Loucy (cell line): ENCODE results near the gene LEF1.

Experiments used
- H2AFZ ChIP-seq: fragments of 200-600 bp; sonication (generic); 2 replicates; pipeline ENCODE4 v1.6.0; 2016; ENCODE audit warnings: antibody characterized with exemption, mild to moderate bottlenecking, low read length, moderate library complexity
- H3F3A ChIP-seq: fragments of 200-600 bp; 2 replicates; pipeline ENCODE4 v1.6.0; 2016; ENCODE audit warnings: antibody characterized with exemption, low read depth, mild to moderate bottlenecking
- H3K27me3 ChIP-seq: fragments of 200-600 bp; sonication (generic); 2 replicates; pipeline ENCODE4 v1.6.1; 2014; ENCODE audit warnings: low read length, mild to moderate bottlenecking; ENCODE audit not compliant: insufficient read depth, poor library complexity, severe bottlenecking
- H3K36me3 ChIP-seq: fragments of 200-600 bp; sonication (generic); 2 replicates; pipeline ENCODE4 v1.6.1; 2016; ENCODE audit warnings: low read length; ENCODE audit not compliant: insufficient read depth
- H3K4me1 ChIP-seq: fragments of 200-600 bp; sonication (generic); 2 replicates; pipeline ENCODE4 v1.5.1; 2014; ENCODE audit warnings: low read length, mild to moderate bottlenecking; ENCODE audit not compliant: insufficient read depth, poor library complexity, severe bottlenecking
- H3K4me2 ChIP-seq: fragments of 200-600 bp; sonication (generic); 2 replicates; pipeline ENCODE4 v1.6.0; 2014; ENCODE audit warnings: antibody characterized with exemption, low read length, low read depth, mild to moderate bottlenecking; ENCODE audit not compliant: poor library complexity, severe bottlenecking
- H3K4me3 ChIP-seq: fragments of 200-600 bp; sonication (generic); 2 replicates; pipeline ENCODE4 v1.5.1; 2014; ENCODE audit warnings: low read length, mild to moderate bottlenecking, mixed read lengths; ENCODE audit not compliant: poor library complexity, severe bottlenecking
- H3K79me2 ChIP-seq: fragments of 200-600 bp; sonication (generic); 2 replicates; pipeline ENCODE4 v1.6.1; 2014; ENCODE audit warnings: low read length; ENCODE audit not compliant: insufficient read depth
- H3K9ac ChIP-seq: fragments of 200-600 bp; sonication (generic); 2 replicates; pipeline ENCODE4 v1.6.0; 2014; ENCODE audit warnings: mild to moderate bottlenecking, low read depth, low read length, moderate library complexity; ENCODE audit not compliant: poor library complexity, severe bottlenecking
- H3K9me2 ChIP-seq: fragments of 200-600 bp; sonication (generic); replicated peaks from 2 replicates; pipeline ENCODE4 v1.6.1; 2016; ENCODE audit warnings: low read depth, low read length, mixed read lengths
- H3K9me3 ChIP-seq: fragments of 200-600 bp; sonication (generic); 2 replicates; pipeline ENCODE4 v1.6.1; 2014; ENCODE audit warnings: mild to moderate bottlenecking, antibody characterized with exemption, low read length, low read depth; ENCODE audit not compliant: insufficient read depth
- H4K20me1 ChIP-seq: fragments of 200-600 bp; sonication (generic); 2 replicates; pipeline ENCODE4 v1.6.0; 2014; ENCODE audit warnings: antibody characterized with exemption, low read length, mild to moderate bottlenecking; ENCODE audit not compliant: insufficient read depth, poor library complexity, severe bottlenecking
- CTCF ChIP-seq: fragments of 200-600 bp; sonication (generic); conservative IDR thresholded peaks from 2 replicates; pipeline ENCODE4 v1.5.1; 2014; ENCODE audit warnings: mild to moderate bottlenecking, antibody characterized with exemption, low read length
- EZH2phosphoT487 ChIP-seq: fragments of 200-600 bp; IDR thresholded peaks from 2 replicates; pipeline ENCODE4 v1.6.1; 2018; ENCODE audit warnings: antibody characterized with exemption, mild to moderate bottlenecking, moderate library complexity, borderline replicate concordance

The LEF1 gene

GRCh38 chr4:108029731-108030130 lies 139.0 kb downstream of the LEF1 start:
- no peaks in the 10 kb centered on the region for H3K9me2 ChIP-seq
- no peaks in the 10 kb centered on the region for H4K20me1 ChIP-seq
- no peak overlapping the region for H3K4me3 ChIP-seq
- no peaks in the 10 kb centered on the region for H3F3A ChIP-seq
- H3K79me2 ChIP-seq = no peaks in the 10 kb centered on the region
- H3K4me2 ChIP-seq = no peak overlapping the region
- no peak overlapping the region for H2AFZ ChIP-seq
- TF ChIP-seq CTCF (no peak), EZH2phosphoT487 (no peak)
- no peaks in the 10 kb centered on the region for H3K27me3 ChIP-seq
- H3K36me3 ChIP-seq = peaks cover 51% of the 10 kb centered on the region; the same call in 1 of the 2 replicates
- H3K9ac ChIP-seq = no peak overlapping the region
- H3K9me3 ChIP-seq = no peaks in the 10 kb centered on the region
- H3K4me1 ChIP-seq = peaks cover 15% of the 10 kb centered on the region

GRCh38 chr4:108029016-108029720 lies 139.6 kb downstream of the LEF1 start:
- Histone ChIP-seq H3F3A (no peaks in the 10 kb centered on the region), H3K27me3 (no peaks in the 10 kb centered on the region), H3K79me2 (no peaks in the 10 kb centered on the region), H3K9me3 (no peaks in the 10 kb centered on the region), H3K9ac (no peak overlapping the region), H4K20me1 (no peaks in the 10 kb centered on the region), H3K4me3 (no peak overlapping the region), H2AFZ (no peak overlapping the region), H3K4me1 (peaks cover 15% of the 10 kb centered on the region), H3K36me3 (peaks cover 52% of the 10 kb centered on the region; the same call in 1 of the 2 replicates), H3K9me2 (no peaks in the 10 kb centered on the region), H3K4me2 (no peak overlapping the region)
- TF ChIP-seq CTCF (no peak), EZH2phosphoT487 (no peak)

GRCh38 chr4:108024878-108025165 lies 143.9 kb downstream of the LEF1 start:
- H3K4me1 ChIP-seq = peaks cover 5% of the 10 kb centered on the region
- no peak overlapping the region for H3K9ac ChIP-seq
- no peak overlapping the region for H2AFZ ChIP-seq
- no peaks in the 10 kb centered on the region for H3K79me2 ChIP-seq
- no peak overlapping the region for H3K4me2 ChIP-seq
- TF ChIP-seq CTCF = no peak
- no peak for TF ChIP-seq EZH2phosphoT487
- no peaks in the 10 kb centered on the region for H3F3A ChIP-seq
- H3K4me3 ChIP-seq = no peak overlapping the region
- peaks cover 65% of the 10 kb centered on the region; the same call in 1 of the 2 replicates for H3K36me3 ChIP-seq
- H4K20me1 ChIP-seq = no peaks in the 10 kb centered on the region
- H3K9me2 ChIP-seq = no peaks in the 10 kb centered on the region
- no peaks in the 10 kb centered on the region for H3K9me3 ChIP-seq
- no peaks in the 10 kb centered on the region for H3K27me3 ChIP-seq
